Measurements from ENCODE around the gene KREMEN2.

- TF ChIP-seq CTCF (IDR thresholded peaks at IDR 0.05; ENCODE audit: low read depth, low read length, missing input control) = no peak
- TF ChIP-seq SP1 (IDR thresholded peaks at IDR 0.05) = no peak
- no peak for TF ChIP-seq NR2F2 (IDR thresholded peaks at IDR 0.05)
- TF ChIP-seq JUND (IDR thresholded peaks at IDR 0.05) = no peak
- TF ChIP-seq REST (IDR thresholded peaks at IDR 0.05) = no peak
- TF ChIP-seq RXRA (IDR thresholded peaks at IDR 0.05) = no peak
- TF ChIP-seq TAF1 (conservative IDR thresholded peaks at IDR 0.05) = no peak
- TF ChIP-seq RAD21 (IDR thresholded peaks at IDR 0.05) = no peak
Measured at GRCh38 chr16:3013998-3014690, 50.1 kb downstream of the KREMEN2 start.
